HG02678 (cell line): ENCODE data around the gene ATP6V0D1.

ENCODE experiments used
- ATAC-seq: cut with Tn5 transposase; IDR thresholded peaks from one replicate; pipeline ENCODE4 v1.9.1; 2021; ENCODE audit warnings: mild to moderate bottlenecking, moderate library complexity; ENCODE audit not compliant: unreplicated experiment

ATP6V0D1 gene

DNA sequence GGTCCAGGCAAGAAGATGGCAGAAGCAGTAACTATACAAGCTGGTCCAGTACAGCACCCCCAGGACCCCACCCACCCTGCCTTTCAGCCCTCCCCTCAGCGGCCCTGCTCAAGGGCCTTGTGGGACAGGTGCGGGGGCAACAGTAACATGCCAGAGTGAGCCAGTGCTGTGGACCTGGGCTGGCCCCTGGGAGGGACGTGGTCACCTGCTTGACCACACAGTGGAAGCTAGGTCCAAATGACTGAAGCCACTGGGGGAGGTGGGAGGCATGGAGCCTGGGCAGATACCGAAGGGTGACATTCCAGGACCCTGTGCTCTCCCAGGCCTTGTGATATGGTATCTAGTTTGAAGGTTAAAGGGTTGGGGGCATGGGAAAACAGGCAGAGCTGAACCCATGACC is 17.3 kb downstream of the ATP6V0D1 start:
- no peak for ATAC-seq

DNA sequence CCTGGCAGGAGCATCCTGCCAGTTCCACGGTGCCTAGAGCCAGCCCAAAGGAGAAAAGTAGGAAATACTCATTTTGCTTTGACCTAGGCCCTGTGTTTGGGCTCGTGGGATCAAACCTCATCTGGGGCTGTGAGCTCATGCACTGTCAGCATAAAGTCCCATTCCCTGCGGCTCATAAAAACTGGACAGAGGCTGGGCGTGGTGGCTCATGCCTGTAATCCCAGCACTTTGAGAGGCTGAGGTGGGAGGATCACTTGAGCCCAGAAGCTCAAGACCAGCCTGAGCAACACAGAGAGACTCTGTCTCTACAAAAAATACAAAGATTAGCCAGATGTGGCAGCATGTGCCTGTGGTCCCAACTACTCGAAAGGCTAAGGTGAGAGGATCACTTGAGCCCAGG is 17.9 kb downstream of the ATP6V0D1 start:
- no peak for ATAC-seq

DNA sequence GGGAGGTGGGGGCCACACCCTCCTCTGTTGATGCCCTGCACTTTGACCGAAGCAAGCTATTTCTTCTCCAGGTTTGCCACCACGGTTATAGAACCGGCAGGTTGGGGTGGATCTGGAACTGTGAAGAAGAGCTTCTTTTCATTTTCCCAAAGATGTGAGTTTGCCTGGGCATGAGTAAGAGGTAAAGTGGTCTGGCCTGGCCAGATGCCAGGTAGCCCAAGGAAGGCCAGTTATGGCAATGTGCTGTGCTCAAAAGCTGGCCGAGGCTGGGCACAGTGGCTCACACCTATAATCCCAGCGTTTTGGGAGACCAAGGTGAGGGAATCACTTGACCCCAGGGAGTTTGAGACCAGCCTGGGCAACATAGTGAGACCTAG is 18.7 kb downstream of the ATP6V0D1 start:
- no peak for ATAC-seq

DNA sequence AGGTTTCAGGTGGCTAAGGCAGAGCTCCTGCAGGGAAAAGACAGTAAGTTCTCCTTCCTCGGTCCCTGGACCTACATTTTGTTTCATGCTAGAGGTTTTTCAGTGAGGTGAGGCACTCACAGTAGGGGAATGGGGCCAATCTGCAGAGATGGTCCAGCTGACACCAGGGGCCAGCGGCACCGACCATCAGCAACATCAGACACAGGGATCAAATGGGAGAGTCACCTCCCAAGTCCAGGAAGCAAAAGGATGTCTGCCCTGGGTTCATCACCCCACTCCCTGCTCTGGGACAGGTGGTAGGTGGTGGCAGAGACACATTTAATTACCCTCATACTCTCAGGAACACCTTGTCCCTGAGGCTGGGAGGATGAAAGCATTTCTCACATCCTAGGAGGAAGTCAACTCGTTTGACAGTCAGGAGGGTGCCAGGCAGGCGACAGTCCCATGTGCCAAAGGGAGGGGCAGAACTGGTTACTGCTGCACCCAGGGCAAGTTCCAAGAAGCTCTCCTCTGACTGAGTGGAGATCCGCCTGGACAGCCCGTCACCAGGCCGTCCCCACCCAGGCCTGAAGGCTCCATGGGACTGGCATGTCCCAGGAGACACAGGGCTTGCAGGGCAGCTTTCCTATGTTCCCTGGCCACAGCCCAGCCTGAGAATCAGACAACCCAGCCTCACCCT is 19.2 kb downstream of the ATP6V0D1 start:
- no peak for ATAC-seq

DNA sequence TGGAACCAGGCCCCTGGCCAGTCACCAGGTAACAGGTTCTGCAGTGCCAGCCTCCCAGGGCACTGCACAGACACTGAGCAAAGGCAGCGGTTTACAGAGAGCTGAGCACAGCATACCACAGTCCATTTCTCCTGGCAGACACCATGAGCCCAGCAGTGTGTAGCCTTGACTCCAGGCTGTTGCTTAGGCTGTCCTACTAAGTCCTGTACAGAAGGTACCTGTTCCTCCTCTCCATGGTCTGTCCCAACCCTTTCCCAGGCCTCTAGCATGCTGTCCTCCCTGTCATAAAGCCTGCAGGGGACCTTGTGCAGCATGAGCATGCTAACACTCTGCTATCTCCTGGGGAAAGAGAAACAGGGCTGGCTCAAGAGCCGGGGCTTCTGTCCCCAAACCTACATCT is 20.0 kb downstream of the ATP6V0D1 start:
- no peak for ATAC-seq

DNA sequence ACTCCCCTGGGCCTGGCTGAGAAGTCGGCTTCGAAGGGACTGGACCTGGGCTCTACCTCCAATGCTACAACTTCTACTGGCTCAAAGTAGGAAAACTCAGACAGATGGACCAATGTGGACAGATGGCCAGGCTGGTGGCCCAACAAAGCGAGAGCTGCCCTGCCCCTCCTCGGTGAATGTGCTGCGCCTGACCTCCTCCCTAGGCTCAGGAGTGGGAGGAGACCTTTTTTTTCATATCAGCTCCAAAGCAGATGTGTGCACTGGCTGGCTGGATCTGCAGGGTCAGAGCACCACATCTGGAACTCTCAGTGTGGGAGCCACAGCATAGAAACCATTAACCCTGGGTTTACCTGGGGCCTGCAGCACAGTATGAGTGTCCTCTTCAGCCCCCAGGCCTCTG is 20.8 kb downstream of the ATP6V0D1 start:
- no peak for ATAC-seq

DNA sequence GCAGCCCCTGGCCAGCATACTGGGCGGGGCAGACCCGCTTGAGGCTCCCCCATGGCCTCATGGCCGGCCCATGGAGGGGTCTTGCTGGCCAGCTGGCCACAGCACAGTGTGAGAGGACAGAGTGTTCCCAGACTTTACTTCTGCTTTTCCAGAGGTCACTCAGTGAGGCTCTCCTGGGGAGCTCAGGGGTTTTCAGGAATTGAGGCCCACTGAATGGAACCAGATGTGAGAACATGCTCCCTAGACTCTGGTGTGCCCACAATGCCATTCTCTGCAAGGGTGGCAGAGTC is 21.2 kb downstream of the ATP6V0D1 start:
- ATAC-seq: no peak

DNA sequence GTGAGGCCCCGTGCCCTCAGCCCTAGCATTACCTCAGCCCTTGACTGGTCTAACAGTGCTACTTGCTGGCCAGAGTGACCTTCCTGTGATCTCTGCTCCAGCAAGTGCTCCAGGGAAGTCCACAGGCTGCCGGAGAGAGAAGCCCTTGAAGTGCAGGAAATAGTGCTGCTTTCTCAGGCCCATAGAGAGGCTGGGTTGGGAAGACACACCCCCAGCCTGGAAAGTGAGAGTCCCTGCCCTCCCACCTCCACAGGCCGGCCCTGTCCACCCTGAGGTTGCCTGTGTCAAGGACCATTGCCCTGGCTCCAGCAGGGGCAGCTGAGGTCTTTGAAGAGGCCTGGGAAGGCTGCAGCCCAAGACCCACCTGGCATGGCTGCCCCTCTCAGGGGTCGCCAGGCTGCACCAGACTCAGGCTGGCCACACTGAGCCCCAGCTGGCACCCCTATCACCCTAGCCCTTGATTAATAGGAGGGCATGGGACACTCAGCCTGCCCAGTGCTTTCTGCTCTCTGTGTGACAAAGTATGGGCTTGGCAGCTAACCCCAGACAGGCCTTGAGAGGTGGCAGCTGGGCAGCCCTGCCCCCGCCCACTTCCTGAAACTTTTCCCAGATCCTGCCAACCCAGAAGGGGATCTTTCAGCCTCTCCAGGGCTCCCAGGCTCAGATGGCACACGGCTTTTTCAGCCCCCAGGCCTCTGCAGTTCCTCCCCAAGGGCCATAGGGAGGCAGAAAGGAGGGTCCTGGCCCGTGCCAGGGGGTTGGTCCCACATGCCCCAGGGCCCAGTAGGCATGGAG is 21.7 kb downstream of the ATP6V0D1 start:
- ATAC-seq: no peak

DNA sequence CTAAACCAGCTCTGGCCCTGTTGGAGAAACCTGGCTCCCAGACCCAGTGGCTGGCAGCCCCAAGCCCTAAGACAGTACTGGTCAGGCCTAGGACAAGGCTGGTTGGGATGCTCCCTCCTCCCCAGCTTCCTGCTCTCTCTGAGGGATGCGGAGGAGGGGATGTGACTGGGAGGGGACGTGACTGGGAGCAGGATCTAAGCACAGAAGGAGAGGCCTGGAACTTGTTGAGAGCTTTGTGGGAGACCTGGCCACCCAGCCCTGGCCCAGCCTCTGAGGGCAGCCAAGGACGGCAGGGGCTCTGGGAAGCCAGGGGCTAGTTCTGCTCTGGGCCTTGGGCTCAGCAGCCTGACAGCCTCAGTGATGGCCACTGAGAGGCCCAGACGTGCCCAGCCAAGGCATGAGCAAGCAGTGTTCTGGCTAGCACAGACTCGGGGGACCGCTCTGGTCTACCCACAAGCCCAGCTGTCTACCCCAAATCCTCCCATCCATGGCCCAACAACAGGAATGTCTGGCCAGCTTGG is 22.8 kb downstream of the ATP6V0D1 start:
- ATAC-seq: no peak

DNA sequence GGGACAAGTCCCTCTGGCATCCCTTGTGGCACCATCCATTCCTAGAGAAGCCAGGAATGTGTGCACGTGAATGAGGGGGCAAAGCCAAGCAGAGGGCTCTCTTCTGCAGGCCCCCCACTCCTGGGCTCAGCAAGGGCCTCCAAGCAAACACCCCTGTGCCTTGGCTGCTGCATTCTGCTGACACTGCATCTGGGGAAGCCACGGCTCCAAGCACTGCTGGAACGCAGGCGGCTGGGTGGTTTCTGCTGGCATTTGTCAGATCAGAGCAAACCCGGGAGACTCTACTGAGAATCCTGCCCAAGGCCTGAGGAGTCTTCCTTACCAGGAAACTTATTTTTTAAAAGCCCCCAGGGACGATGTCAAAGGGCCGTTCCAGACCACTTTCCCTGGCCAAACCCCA is 23.3 kb downstream of the ATP6V0D1 start:
- no peak for ATAC-seq

DNA sequence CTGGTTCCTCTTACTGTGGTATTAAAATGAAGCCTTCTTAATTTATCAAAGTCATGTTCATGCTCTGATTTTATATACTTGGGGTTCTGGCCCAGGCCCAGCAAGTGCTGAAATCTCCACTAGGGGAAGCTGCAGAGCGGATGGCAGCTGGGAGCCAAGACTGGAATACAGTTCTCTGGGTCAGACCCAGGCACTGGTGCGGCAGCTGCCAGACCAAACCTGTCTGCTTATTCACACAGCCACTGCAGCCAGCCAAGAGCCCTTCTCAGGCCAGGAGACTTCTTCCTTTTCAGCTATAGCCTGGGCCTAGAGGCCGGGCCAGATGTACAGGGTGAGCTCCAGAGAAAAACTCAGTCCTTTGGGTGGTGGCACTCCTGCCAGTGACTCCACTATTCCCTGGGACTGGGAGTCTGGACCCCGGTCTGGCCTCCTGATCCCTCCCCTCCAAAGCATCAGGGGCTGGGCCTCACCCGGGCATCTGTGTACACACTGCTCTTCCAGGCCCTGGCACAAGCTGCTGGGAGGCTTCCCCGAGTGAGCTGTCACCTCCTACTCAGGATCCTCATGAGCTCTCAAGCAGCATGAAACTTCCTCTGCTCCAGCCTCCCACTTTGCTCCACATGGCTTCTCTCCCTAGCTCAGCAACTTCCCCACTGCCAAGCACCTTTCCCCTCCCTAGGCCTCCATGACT is 24.4 kb downstream of the ATP6V0D1 start:
- ATAC-seq: no peak

DNA sequence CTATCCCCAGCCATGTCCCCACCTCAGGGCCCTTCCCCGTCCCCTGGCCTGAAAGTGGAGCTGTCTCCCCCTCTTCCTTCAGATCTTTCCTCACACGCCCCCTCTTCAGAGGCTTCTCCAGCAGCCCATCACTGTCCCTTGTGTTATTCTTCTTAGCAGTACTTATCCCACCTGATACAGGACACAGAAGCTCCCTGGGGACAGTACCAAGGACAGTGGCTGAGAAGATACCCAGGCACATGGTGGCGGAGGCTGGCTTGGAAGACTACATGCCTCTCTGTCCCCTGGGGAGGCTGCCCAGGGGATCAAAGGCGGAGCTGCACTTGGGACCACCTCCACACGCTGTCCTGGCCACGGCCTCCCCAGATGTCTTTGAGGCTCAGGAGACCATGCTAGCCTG is 26.1 kb downstream of the ATP6V0D1 start:
- ATAC-seq: no peak

DNA sequence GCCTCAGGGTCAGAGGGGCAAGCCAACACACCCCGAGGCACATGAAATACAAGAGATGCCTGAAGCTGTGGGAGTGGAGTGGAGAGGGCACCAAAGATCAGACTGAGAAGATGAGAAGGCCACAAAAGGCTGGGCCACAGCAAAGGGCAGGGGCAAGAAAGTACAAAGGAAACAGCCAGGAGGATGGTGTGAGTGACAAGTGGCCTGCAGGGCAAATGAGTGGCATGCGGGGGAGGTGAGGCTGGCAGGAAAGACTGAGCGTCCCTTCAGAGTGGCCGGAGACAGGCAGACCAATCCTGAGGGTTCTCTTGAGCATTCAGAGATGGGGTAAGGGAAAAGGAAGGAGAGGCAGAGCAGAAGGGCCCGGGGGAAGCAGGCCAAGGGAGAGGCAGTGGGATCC is 26.9 kb downstream of the ATP6V0D1 start:
- ATAC-seq: no peak

DNA sequence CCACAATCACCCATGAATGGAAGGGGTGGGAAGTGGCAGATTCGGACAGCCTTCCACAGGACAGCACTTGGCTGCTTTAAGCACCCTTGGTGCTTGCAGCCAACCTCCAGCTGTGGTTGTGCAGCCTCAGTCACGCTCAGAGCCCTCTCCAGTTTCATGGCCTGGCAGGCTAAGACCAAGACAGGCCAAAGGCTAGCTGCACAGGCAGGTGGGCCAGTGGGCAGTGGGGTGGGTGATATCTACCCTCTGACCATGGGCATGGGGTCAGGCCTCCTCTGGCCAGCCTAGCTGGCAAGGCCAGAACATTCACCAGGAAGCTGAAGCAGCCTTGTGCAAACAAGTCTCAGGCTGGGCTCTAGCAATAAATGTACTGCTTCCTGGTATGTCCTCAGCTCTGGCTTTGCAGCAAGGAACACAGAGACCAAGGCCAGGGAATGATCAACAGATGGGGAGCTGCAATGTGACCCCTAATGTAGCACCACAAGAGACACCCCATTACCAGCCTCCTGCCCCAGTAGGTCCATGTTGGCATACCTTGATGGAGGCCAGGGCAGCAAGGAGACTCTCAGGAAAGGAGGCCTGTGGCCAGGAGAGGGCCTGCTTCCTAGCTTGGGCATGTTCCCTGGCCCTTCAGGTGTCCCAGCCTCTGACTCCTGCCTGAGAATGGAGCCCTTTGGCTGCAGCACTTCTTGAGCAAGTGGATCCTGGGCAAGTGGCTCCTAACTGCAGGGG is 29.1 kb downstream of the ATP6V0D1 start:
- no peak for ATAC-seq

DNA sequence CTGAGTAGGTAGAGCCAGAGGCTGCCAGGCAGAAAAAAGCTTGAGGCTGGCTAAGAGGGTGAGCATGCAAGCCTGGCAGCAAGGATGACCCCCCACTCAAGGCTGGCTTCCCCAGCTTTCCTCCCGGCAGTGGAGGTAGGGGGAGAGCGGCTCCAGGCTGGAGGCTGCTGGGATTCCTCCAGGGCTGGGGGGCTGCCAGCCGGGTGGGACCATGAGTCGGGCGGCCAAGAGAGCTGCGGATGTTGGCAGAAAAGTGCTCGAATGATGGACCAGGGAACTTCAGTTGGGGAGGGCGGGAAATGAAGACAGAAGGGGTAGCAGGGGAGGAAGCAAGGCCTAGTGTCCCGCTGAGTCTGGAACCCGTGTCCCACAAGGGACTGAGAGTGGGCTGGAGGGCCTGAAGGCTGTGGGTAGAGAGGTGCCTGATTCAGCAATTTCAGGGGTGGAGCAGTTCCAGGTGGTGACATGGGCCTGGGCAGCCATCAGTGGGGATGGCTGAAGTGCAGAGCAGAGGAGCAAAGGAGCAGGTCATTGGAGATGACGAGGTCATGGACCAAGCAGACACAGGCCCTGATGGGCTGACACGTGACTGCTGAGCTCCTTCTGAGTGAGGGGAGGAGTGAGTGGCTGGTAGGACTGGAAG is 29.8 kb downstream of the ATP6V0D1 start:
- ATAC-seq: no peak

DNA sequence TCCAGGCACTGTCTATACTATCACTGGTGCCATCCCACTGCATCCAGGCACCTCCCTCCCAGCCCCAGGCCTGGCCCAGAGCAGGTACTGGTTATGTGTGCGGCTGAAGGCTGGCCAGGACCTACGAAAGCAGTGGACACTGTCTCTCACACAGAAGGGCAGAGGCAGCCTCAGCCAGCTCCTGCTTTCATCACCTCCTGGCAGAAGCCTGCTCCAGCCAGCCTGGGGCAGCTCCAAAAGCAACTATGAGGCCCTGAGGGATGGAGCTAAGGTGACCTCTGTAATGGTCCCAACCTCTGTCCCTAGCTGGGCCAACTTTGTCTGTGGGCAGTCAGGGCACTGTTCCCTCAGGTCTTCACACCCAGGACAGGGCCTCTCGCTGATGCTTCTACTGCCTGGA is 31.2 kb downstream of the ATP6V0D1 start:
- ATAC-seq: no peak

DNA sequence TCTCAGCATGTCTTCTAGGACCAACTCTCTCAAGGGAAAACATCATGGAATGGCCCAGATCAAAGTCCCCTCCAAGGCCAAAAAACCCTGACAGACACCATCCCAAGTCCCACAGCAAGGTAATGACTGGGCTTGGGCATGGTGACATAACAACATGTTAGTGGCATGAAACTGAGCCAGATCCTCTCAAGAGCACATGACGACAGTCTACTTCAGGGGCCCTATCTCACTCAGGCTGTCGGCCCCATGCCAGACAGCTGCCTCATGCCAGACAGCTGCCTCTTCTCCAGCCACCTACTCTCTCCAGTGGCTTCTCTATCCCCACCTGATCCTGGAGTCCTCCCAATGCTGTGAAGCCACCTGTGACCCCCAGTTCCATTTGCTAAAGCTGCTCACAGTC is 31.6 kb downstream of the ATP6V0D1 start:
- no peak for ATAC-seq

DNA sequence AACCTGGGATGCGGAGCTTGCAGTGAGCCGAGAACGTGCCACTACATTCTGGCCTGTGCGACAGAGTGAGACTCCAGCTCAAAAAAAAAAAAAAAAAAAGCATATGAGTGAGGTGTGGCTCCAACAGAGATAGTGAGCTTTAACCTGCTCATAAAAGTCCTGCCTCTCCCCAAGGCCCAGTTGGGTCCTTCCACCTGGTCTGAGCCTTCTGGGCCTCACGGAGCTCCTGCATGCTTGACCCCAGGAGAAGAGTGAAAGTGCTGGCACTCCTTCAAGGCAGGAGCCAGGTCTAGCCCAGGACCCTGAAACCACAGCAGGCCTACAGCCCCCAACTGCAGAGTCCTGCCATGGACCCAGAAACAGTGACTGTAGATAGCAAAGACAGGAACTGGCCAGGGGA is 32.4 kb downstream of the ATP6V0D1 start:
- no peak for ATAC-seq

DNA sequence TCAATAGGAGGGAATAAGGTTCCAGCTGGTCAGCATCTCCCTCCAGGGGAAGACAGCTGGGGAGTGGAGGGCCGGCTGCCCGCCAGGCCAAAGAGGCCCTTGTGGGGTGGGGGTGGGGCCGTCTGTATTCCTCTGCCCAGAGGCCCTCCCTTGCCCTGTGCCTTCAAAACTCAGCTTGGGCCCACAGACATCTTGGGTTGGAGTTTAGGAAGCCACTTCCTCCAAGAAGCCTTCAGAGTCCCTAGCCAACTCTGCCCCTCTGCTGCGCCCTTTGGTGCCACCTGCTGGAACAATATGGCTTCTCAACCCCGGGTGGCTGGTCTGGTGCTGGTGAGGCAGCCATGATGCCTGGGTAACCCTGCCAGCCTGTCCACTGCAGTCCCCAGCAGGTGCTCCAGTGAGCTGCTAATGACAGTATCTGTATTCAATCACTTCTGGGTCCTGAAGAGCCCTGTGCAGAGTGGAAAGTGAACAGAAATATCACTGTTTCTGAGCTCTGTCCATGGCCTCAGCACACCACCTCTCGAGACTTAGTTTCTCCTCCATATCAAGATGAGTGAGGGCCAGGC is 33.4 kb downstream of the ATP6V0D1 start:
- ATAC-seq: no peak

DNA sequence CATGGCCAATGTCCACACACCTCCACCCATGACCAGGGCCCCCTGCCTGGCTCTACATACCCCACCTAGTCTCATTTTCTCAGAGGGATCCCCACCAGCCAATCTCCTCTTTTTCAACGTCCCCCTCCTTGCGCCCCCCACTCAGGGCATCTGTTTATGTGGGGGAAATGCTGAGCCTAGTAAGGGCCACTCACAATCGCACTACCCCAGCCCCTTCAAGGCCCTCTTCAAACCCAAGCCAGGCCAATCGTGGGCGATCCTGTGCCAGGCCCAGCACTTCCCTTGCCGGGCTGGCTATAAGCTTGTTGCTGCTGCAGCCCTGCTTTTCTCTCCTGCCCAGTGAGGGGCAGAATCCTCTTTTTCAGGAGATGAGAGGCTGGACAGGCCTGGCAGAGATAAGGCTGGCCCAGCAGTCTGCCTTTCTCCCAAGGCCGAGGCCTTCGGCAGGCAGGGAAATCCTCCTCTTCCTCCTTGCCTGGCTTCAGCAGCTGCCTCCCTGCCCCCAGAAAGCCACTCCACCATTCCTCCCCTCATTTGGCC is 33.9 kb downstream of the ATP6V0D1 start:
- no peak for ATAC-seq
